Ecto neural progenitor cell (in vitro differentiated cells): Measurements from ENCODE around the gene LRP1B.

Experiments
- DNase-seq: peaks from one replicate; pipeline ENCODE4 v3.0.0-alpha.2; 2018; ENCODE audit warnings: low spot score

LRP1B gene

GRCh38 chr2:142131010-142131669 is at the start of gene LRP1B:
Gene LRP1B, minus strand, starts transcription at chr2:142131016. Its CDS starts 287 bp downstream, at chr2:142130729.
- DNase-seq, result peak; percentile 61

GRCh38 chr2:142179686-142180085 is 48.9 kb upstream of the LRP1B start:
- DNase-seq, result no peak

GRCh38 chr2:142178604-142179003 is 47.8 kb upstream of the LRP1B start:
- DNase-seq, result no peak

- DNase-seq, result no peak
Measured at GRCh38 chr2:142176941-142177340, 46.1 kb upstream of the LRP1B start.

- DNase-seq, result no peak
Measured at GRCh38 chr2:142175813-142176338, 45.1 kb upstream of the LRP1B start.

- DNase-seq, result no peak
Measured at GRCh38 chr2:142174176-142174575, 43.4 kb upstream of the LRP1B start.

- no peak for DNase-seq
Measured at GRCh38 chr2:142170847-142171246, 40.0 kb upstream of the LRP1B start.

- peak; percentile 47 for DNase-seq
Measured at GRCh38 chr2:142165790-142166189, 35.0 kb upstream of the LRP1B start.

GRCh38 chr2:142153601-142154000 is 22.8 kb upstream of the LRP1B start:
- no peak for DNase-seq

- DNase-seq, result no peak
Measured at GRCh38 chr2:142150453-142150852, 19.6 kb upstream of the LRP1B start.

- no peak for DNase-seq
Measured at GRCh38 chr2:142144547-142144946, 13.7 kb upstream of the LRP1B start.

GRCh38 chr2:142142595-142142994 is 11.8 kb upstream of the LRP1B start:
- DNase-seq, result no peak

- DNase-seq, result no peak
Measured at GRCh38 chr2:142140434-142140845, 9.6 kb upstream of the LRP1B start.

- no peak for DNase-seq
Measured at GRCh38 chr2:142139384-142139783, 8.6 kb upstream of the LRP1B start.

GRCh38 chr2:142136571-142136970 is 5.8 kb upstream of the LRP1B start:
- no peak for DNase-seq

GRCh38 chr2:142134911-142135310 is 4.1 kb upstream of the LRP1B start:
- DNase-seq, result no peak

GRCh38 chr2:142130111-142131009 is 456 bp downstream of the LRP1B start:
- peak; percentile 76 for DNase-seq

- no peak for DNase-seq
Measured at GRCh38 chr2:142128105-142128504, 2.7 kb downstream of the LRP1B start.

- DNase-seq, result no peak
Measured at GRCh38 chr2:142127248-142127647, 3.6 kb downstream of the LRP1B start.

- DNase-seq, result no peak
Measured at GRCh38 chr2:142124706-142125105, 6.1 kb downstream of the LRP1B start.

- no peak for DNase-seq
Measured at GRCh38 chr2:142119347-142119746, 11.5 kb downstream of the LRP1B start.

- no peak for DNase-seq
Measured at GRCh38 chr2:142112757-142113221, 18.0 kb downstream of the LRP1B start.
